Stimulated activated CD4-positive, alpha-beta T cell treated with anti-CD3 and anti-CD28 coated beads, Interleukin-12 subunit alpha, Interleukin-12 subunit beta, amount 100 ng/mL, for 24 hours (primary cell): ENCODE data around the gene HPSE2.

Experiments
- DNase-seq, 2 experiments: peaks; one replicate each; pipeline ENCODE4 v3.0.0-alpha.2; 2020; ENCODE audit warnings: low read depth in 2 of 2

Gene HPSE2

GRCh38 chr10:98684019-98684899 is 551.4 kb downstream of the HPSE2 start:
- no peak for DNase-seq

DNA sequence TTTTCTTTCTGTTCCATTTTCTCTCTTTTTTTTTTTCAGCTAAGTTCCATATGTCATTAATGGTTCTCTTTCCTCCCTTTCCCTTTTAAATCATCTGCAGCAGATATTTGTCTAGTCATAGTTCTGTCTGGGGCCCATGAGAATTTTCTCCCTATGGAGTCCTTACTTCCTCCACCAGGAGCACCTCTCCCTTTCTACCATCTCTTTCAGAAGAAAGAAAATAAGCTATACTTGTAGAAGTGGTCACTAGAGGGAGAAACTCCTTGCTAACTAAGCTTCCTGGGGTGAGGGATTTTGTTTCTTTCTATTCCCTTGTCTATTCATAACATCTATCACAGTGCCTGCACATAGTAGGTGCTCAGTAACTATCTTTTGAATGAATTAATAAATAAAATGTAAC is 558.8 kb downstream of the HPSE2 start:
- DNase-seq, result no peak

- DNase-seq, result no peak
These were observed 559.8 kb downstream of the HPSE2 start for GRCh38 chr10:98675902-98676301.

DNA sequence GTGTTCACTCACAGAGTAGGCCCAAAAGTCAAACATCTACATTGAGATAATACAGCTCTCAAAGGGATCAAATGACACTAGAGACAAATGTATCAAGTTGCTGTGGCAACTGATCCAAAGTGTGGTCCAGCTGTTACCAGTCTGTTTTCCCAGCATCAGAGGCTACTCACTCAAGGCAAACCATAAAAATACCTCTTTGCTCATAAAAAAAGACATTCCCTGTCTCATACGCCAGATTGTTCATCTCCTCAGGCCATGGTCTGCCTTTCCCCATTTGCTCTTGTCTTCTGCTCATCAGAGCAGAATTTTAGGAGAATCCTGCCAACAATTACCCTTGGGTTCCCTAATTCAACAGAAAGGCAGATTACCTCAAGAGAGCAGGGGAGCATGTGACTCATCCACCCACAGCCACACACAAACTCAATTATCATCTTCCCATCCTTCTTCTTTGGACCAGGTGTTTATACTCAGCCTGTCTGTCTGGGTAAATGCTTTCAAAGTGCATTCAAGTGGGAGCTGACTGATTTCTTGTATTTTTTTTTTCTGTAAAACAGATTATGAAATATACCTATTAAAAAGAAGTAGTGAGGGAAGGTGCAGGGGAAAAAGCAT is 562.4 kb downstream of the HPSE2 start:
- DNase-seq, result no peak

GRCh38 chr10:98667081-98667480 is 568.6 kb downstream of the HPSE2 start:
- no peak for DNase-seq

DNA sequence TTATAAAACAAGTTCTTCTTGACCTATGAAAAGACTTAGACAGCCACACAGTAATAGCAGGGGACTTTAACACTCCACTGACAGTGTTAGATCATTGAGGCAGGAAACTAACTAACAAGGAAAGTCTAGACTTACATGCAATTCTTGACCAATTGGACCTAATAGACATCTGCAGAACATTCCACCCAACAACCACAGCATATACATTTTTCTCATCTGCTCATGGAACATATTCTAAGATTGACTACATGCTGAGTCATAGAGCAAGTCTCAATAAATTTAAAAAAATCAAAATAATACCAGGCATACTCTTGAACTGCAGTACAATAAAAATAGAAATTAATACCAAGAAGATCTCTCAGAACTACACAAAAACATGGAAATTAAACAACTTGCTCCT is 569.4 kb downstream of the HPSE2 start:
- no peak for DNase-seq

DNA sequence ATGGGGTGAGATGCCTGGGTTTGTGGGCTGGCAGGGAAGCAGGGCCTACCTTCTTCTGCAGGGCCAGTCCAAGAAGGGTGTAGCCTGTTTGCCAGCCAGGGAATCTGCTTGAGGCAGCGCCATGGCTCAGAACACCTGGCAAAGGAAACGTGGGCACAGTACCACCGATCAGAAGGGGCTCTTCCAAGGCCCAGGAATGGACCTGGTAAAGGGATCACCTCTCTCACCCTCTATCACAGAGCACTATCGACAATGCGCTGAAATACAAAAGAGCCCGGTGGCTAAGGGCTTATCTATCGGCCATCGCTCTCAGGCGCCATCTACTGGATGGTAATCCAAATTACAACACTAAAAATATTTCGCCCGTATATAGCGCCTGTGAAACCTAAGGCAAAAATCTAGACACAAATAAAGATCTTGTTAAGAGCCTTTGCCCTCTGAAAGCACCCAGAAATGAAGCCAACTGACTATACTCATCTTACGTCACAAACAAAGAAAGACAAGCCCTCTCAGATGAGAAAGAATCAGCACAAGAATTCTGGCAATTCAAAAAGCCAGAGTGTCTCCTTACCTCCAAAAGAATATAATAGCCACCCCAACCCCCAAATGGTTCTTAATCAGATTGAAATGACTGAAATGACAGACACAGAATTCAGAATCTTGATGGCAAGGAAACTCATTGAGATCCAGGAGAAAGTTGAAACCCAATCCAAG is 571.2 kb downstream of the HPSE2 start:
- peak; percentile 1 to 4 for DNase-seq

GRCh38 chr10:98659951-98660350 is 575.7 kb downstream of the HPSE2 start:
- no peak for DNase-seq

DNA sequence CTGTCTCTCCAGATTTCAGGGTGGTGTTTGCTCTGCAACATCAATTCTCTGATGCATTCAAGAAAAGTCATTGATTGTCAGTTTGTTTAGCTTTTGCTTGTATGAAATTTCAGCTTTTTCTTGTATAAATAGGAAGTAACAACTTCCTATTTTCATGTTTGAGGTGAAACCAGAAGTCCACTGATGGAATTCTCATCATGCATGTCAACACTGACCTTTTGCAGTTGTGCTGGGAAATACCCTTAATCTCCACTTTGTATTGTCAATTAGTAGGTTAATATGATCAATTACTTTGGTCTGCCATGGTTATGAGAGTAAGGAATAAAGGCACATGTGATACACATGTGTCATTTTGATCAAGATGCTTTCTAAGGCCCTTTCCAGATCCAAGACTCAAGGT is 580.2 kb downstream of the HPSE2 start:
- DNase-seq, result no peak

GRCh38 chr10:98649170-98649569 is 586.5 kb downstream of the HPSE2 start:
- DNase-seq, result no peak

GRCh38 chr10:98646998-98647917 is 588.4 kb downstream of the HPSE2 start:
- DNase-seq, result no peak

DNA sequence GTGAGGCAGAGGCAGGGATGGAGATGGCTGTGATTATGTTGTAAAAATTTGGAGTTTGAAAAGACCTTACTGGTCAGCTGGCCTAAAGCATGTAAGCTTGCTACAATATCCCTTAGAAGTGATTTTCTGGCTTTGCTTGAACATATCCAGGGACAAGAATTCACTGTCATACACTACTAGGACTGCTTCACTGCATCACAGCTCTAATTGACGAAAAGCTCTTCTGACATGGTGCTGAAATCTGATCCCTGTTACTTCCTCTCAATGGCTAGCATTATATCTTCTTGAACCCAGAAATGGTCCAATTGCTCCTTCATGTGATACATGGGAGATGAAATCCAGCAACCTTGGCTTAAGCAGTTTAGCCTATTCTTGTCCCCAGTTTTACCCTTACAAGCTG is 591.2 kb downstream of the HPSE2 start:
- DNase-seq, result no peak

DNA sequence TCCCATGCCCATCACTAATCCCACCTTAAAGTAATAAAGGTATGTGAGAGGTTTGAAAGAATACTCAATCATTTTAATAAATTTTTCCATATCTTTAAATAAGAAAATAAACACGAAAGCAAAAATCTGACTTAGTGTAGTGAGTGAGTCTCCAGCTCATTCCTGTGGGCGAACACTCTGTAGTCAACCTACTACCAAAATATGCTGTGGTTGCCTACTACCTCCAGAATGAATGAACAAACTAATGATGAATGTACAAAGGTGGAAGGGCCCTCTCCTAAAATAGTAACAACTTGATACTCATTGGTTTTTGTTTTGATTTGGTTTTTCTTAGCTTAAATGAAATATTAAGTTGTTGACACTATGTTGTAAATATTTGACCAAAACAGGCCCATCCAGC is 593.4 kb downstream of the HPSE2 start:
- DNase-seq, result no peak

GRCh38 chr10:98638920-98639319 is 596.7 kb downstream of the HPSE2 start:
- no peak for DNase-seq

GRCh38 chr10:98636921-98637329 is 598.7 kb downstream of the HPSE2 start:
- no peak for DNase-seq

GRCh38 chr10:98632456-98633150 is 603.0 kb downstream of the HPSE2 start:
- DNase-seq, result no peak

- no peak for DNase-seq
These were observed 607.4 kb downstream of the HPSE2 start for GRCh38 chr10:98628206-98628605.

- DNase-seq, result no peak
These were observed 607.9 kb downstream of the HPSE2 start for GRCh38 chr10:98627711-98628110.

DNA sequence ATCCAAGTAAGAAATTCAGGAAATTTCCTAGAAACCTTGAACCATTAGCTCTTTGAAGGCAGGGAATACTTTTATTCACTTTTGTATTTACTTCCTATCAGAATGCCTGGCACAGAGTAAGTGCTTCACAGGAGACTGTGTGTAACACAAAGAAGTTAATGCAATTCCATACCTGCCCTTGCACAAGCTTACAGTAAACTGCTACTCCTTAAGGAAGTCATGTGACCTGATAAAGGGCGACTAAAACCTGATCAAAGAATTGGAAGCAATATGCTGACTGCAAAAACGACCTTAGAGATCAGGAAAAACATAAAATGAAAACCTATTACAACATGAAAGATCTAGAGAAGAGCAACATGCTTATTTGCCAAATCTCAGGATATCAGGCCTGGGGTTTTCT is 610.7 kb downstream of the HPSE2 start:
- DNase-seq, result no peak

- no peak for DNase-seq
These were observed 612.5 kb downstream of the HPSE2 start for GRCh38 chr10:98623176-98623575.

GRCh38 chr10:98621630-98622029 is 614.0 kb downstream of the HPSE2 start:
- no peak for DNase-seq
